GM19468 (cell line): ENCODE data around the gene DDO.

Experiments used
- ATAC-seq: cut with Tn5 transposase; IDR thresholded peaks from one replicate; pipeline ENCODE4 v1.9.1; 2021; ENCODE audit warnings: mild to moderate bottlenecking, moderate library complexity, moderate number of reproducible peaks; ENCODE audit not compliant: unreplicated experiment; ENCODE audit errors: extremely low read depth

DDO gene

GRCh38 chr6:110378552-110378951 is 36.8 kb downstream of the DDO start:
- no peak for ATAC-seq

GRCh38 chr6:110369066-110369465 is 46.3 kb downstream of the DDO start:
- ATAC-seq: no peak

DNA sequence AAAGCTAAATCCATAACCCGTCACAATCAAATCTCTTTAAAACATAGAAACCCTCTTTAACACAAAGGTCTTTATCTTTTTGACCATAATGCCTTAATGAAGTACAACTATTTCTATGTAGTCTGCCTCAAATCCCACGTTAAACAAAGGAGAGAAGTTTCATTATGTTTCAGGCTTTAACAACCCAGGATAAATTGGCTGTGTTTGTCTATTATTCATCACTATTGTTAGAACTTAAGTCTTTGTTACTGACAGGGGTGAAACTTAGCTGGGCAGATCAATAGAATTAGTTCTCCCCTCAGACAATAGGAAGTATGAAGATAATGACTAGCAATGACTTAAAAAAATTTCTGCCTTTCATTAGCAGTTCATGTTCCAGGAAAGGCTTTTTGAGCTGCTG is 47.1 kb downstream of the DDO start:
- no peak for ATAC-seq

GRCh38 chr6:110367825-110368224 is 47.5 kb downstream of the DDO start:
- ATAC-seq: no peak

GRCh38 chr6:110366975-110367374 is 48.4 kb downstream of the DDO start:
- ATAC-seq: no peak

GRCh38 chr6:110366256-110366655 is 49.1 kb downstream of the DDO start:
- no peak for ATAC-seq

- no peak for ATAC-seq
Observed at GRCh38 chr6:110364364-110365105, 50.8 kb downstream of the DDO start.

- no peak for ATAC-seq
Observed at GRCh38 chr6:110363748-110364147, 51.6 kb downstream of the DDO start.

DNA sequence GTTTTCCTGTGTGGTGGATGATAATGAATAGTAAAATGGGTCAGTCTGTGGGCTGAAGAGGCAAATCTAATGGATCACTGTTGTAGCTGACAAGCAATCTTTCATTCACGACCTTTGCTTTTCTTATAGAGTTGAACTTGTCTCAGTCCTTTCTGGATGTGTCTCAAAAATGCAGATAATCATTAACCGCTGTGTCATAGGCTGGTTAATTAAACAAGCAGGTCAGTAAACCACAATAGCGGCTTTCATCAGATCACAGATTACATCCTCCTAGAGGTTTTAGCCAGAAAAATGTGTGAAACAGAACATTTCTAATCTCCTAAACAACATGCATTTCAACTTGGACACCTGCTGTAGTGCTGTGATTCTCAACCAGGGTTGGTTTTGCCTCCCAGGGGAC is 54.7 kb downstream of the DDO start:
- no peak for ATAC-seq

DNA sequence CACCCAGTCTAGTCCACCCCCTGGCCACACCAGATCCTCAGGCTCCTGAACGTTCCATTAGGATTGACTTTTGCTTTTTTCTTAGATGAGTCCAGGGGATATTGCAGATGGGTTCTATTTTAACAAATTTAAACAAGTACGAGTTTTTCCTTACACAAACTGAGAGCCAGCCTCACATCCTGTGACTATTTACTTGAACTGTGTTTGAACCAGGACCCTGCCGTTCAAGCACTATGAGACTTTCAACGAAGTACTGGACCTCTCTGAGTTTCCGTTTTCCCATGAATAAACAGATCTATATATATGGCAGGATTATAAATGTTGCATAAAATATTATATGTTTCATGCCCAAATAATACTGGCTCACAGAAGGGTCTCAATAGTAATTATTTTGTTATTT is 55.8 kb downstream of the DDO start:
- ATAC-seq: no peak

DNA sequence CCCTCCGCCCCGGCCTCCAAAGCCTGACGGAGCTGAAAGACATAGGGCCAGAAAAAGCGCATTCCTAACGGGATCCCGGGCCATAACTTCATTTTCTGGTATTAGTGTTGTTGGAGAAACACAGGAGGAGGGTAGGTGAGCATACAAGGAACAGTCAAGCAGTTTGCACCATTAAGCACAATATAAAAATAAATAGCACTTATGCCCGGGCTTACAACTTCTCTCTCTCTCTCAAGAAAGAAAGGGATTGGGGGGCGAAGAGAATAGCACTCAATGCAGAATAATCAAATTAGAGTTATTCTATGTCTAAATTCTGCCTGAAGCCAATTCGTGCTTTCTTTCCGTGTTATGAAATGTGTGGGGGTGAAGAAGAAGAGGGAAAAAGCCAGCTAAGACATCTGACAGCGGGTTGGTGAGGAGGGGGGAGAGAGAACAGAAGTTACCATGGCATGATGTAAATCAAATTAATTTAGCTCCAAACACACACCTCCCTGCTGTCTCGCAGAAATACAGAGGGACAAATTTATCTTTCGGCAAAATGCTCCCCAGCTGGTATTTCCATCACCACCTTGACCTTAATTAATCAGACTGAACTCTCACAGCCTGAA is 56.7 kb downstream of the DDO start:
- no peak for ATAC-seq

DNA sequence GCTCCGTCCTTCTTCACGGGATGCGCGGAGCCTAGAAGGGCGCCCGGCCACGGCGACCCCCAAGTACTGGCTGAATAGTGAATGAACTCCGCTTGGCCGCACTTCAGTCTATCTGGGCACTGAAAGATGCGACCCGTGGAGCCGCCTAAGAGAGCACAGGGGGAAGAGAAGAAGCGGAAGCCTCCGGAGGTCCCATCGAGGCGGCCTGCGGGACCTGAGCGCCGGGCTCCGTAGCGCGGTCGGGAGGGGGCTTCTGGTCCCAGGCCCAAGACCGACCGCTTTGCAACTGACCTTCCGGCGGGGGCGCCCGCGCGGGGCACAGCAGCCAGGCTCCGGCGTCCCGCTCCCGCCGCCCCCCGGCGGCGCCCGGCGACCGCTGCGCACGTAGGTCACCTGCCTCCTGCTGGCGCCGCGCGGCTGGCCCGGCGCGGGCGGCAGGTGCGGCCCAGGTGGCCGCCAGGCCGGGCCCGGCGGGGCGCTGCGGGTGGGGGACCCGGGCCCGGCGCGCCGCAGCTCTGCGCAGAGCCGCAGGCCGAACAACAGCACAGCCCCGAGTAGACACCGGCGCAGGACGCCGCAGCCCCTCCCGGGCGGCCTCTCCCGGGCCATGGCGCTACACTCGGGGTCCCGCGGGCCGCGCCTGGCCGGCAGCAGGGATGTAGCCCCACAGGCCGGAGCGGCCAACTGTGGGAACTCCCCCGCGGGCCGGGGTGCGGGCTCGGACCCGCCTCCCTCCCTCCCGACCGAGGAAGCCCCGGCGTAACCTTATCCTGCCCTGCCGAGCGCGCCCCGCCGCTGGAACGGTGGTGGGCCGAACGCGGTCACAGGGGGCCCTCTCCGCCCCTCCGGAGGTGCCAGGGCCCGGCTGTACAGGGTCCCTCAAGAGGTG is 57.5 kb downstream of the DDO start, which contains the start of gene METTL24:
Gene METTL24, minus strand, starts transcription at position 686 of the 889 bp plus-strand sequence. Its CDS starts 77 bp downstream, at position 609.
- no peak for ATAC-seq

GRCh38 chr6:110357298-110357663 is 58.1 kb downstream of the DDO start:
- no peak for ATAC-seq

DNA sequence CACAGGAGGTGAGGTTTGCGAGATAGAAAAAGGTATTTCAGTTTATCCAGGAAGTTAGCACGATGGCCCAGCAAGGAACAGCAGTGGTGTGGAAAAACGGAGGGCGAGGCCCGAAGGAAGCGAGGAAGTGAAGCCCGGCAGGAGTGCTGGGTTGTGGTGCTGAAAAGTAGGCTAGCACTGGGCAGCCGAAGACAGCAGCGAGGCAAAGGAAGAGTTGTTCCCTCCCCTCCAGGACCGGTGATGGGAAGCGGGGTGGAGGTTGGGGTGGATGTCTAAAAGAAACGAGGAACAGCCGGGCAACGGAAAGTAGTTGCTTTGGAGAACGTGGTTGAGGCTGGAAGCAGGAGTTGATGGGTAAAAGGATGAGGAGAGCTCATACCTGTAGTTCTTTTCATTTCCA is 58.6 kb downstream of the DDO start:
- no peak for ATAC-seq

DNA sequence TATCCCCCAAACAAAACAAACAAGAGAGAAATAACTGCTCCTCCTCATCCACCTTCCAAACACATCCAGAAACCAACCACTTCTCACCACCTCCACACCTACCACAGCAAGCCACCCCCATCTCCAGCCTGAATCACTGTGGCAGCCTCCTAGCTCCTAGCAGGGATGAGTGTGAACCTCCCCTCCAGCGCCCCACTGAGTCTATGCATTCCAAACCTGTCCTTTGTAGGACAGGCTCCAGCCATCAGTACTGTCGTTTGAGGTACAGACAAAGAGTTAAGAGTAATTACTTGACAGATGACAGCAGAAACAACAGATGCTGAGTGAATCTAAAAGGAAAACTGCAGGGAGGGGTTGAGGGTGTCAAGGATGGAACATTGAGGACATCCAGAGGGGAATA is 59.6 kb downstream of the DDO start:
- ATAC-seq: no peak

- ATAC-seq: no peak
Observed at GRCh38 chr6:110355022-110355421, 60.4 kb downstream of the DDO start.

GRCh38 chr6:110354153-110354552 is 61.2 kb downstream of the DDO start:
- ATAC-seq: no peak

DNA sequence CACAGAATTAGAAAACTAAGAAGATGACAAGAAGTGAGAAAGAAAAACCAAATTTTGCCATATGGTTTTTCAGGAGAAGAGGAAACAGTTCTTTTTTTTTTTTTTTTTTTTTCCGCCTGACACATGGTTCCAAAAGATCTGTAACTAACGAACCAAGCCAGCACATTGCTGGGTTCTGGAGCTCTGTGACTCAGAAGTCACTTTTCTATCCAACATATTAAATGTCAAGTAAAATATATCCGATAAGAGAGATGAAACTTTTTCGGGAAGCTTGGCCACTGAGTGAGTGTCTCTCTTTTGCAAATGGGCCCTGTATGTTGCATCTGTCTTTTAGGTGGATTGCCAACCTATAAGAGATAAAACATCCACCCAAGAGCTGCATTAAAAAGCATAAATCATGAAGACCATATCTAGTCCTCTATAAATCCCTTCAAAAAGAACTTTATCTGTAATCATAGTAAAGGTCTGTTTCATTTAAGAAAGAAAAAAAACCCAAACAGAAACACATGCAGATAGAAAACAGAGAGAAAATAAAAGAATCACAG is 61.8 kb downstream of the DDO start:
- ATAC-seq: no peak

DNA sequence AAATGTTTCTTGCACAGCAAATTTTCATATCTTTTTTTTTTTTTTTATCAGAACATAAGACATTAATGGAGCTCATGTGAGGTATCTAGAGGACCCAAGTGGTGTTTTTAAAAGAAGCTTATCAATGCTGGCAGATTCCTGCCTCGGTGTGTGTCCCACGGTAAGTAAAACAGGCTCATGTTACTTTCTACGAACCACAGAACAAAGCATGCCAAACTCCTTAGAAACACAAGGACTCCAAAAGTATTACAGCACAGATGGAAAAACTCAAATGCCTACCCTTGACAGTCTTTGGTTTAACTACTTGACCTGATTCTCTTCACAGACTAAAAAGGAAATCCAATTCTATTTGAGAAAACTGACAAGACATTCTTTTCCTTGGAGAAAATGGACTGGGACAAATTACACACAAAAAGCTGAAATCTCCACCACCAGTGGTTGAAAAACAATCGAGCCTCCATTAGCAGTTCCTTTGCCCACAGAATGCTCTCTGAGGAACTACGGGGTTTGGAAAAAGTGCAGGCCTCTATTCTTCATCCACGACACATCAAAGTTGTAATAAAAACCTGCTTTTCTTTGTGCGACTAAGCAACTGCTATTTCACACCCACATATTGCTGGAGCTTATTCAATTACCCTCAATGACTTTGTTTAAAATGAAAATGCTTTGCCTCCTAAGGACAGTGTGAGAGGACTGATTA is 62.7 kb downstream of the DDO start:
- ATAC-seq: no peak

DNA sequence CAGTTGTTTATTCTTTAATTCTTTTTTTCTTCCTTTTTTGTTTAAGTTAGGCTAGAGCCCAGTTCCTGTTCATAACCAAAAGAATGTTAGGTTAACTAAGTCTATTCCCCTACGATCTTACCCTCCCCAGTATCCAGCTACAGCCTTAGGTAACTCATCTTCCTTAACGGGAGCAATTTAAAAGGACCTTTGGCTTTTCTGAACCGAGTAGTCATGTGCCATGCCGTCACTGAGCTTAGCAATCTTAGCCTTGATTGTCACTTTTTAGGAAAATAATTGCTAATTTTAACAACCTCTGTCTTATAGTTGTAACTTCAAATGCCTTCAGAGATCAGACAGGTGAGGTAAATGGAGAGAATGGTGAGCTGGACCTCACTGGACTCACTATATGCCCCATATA is 63.4 kb downstream of the DDO start:
- ATAC-seq: no peak
